ENCODE data around the gene MYH3. TPM values are rescaled to one million over a fixed set of nuclear protein-coding genes. Genes with fewer than 3 reads are reported as not detected.

MYH3 gene
- total RNA-seq, 1 experiment from 2014 or later = 2.9 TPM

- Histone ChIP-seq H2BK120ac (ENCODE audit: low read depth, low read length, poor library complexity, severe bottlenecking) (no peak overlapping the region), H3K23ac (ENCODE audit: insufficient read length, low read depth, low read length) (no peak overlapping the region), H4K91ac (ENCODE audit: insufficient read length, low read depth, low read length) (no peak overlapping the region), H2AFZ (ENCODE audit: low read length) (no peak overlapping the region), H3K23me2 (ENCODE audit: insufficient read length, low read depth, low read length, poor library complexity, severe bottlenecking) (no peaks in the 10 kb centered on the region), H2BK12ac (ENCODE audit: insufficient read length, low read depth, low read length) (no peak overlapping the region), H3T11ph (ENCODE audit: low read length) (no peak overlapping the region), H3K4me1 (ENCODE audit: insufficient read depth, low read length) (no peaks in the 10 kb centered on the region), H3K9me3 (ENCODE audit: control insufficient read depth, low read depth, low read length) (no peaks in the 10 kb centered on the region), H3K14ac (ENCODE audit: insufficient read depth, low read length) (no peak overlapping the region), H4K20me1 (ENCODE audit: control insufficient read depth, insufficient read depth, insufficient read length) (no peaks in the 10 kb centered on the region), H3K4ac (ENCODE audit: low read depth, low read length) (no peak overlapping the region), H2BK5ac (ENCODE audit: insufficient read length, low read length) (no peak overlapping the region), H3K79me1 (ENCODE audit: insufficient read depth, low read depth, low read length, poor library complexity, severe bottlenecking) (no peaks in the 10 kb centered on the region), H3K9ac (ENCODE audit: extremely low read depth, insufficient read length, low read length) (no peak overlapping the region), H4K8ac (replicated peaks; ENCODE audit: insufficient read length, low read depth, low read length) (no peak overlapping the region), H2BK20ac (ENCODE audit: low read depth, low read length, poor library complexity, severe bottlenecking) (no peak overlapping the region), H3K27ac (ENCODE audit: insufficient read length, low read depth, low read length) (no peak overlapping the region), H2BK15ac (ENCODE audit: low read depth, low read length) (no peak overlapping the region), H3K27me3 (ENCODE audit: insufficient read depth, low read length) (no peaks in the 10 kb centered on the region), H2AK5ac (ENCODE audit: insufficient read length, low read length) (no peak overlapping the region), H3K18ac (ENCODE audit: insufficient read length, low read depth, low read length) (no peak overlapping the region), H3K56ac (ENCODE audit: insufficient read length, low read depth, low read length) (no peak overlapping the region), H4K5ac (ENCODE audit: insufficient read length, low read depth, low read length) (no peak overlapping the region), H3K79me2 (ENCODE audit: insufficient read depth, low read length) (no peaks in the 10 kb centered on the region), H3K4me2 (ENCODE audit: insufficient read depth, insufficient read length, low read length) (no peak overlapping the region)
- H3K4me1 Mint-ChIP-seq = peaks cover 4 to 11% of the 10 kb centered on the region in 2 experiments; a peak in 3 of 4 replicates
- no peak overlapping the region for H3K4me3 Mint-ChIP-seq
- TF ChIP-seq, protein P1, sequence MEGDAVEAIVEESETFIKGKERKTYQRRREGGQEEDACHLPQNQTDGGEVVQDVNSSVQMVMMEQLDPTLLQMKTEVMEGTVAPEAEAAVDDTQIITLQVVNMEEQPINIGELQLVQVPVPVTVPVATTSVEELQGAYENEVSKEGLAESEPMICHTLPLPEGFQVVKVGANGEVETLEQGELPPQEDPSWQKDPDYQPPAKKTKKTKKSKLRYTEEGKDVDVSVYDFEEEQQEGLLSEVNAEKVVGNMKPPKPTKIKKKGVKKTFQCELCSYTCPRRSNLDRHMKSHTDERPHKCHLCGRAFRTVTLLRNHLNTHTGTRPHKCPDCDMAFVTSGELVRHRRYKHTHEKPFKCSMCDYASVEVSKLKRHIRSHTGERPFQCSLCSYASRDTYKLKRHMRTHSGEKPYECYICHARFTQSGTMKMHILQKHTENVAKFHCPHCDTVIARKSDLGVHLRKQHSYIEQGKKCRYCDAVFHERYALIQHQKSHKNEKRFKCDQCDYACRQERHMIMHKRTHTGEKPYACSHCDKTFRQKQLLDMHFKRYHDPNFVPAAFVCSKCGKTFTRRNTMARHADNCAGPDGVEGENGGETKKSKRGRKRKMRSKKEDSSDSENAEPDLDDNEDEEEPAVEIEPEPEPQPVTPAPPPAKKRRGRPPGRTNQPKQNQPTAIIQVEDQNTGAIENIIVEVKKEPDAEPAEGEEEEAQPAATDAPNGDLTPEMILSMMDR (conservative IDR thresholded peaks at IDR 0.05) = no peak
- no peak for DNase-seq
- H3K27me3 Mint-ChIP-seq (ENCODE audit: low read depth) = no peaks in the 10 kb centered on the region; the same call in none of the 2 replicates
- WGBS (ENCODE audit: extremely low coverage, insufficient read length, low lambda C conversion rate) = no CpG with 5 or more reads among the region's 11 CpGs
- H3K9me3 Mint-ChIP-seq = no peaks in the 10 kb centered on the region
- no peaks in the 10 kb centered on the region for H3K36me3 Mint-ChIP-seq (ENCODE audit: insufficient read depth in 1 of 3, low read depth in 3 of 3)
- no peak overlapping the region; a peak in 1 of 7 replicates for H3K27ac Mint-ChIP-seq
Measured at GRCh38 chr17:10652984-10653659, 4.0 kb downstream of the MYH3 start.

All from H9 (cell line).